Lower leg skin (tissue), 4 donors: ENCODE measurements around the gene IDH2. TPM values are rescaled to one million over a fixed set of nuclear protein-coding genes. Genes with fewer than 3 reads are reported as not detected.
A peak's percentile ranks its signal among the peaks of the same experiment; 100 is the strongest.

Source experiments
- DNase-seq, 2 donors: peaks; one replicate each; pipeline ENCODE4 v3.0.0-alpha.2; 2019; ENCODE audit warnings: low spot score in 2 of 2
- H3K4me3 ChIP-seq: fragments of 200-600 bp; sonication (generic); 2 replicates; pipeline ENCODE4 v1.5.1; 2017; ENCODE audit warnings: mild to moderate bottlenecking, low read depth; ENCODE audit not compliant: poor library complexity, severe bottlenecking
- POLR2A ChIP-seq, 2 donors: fragments of 450-650 bp; IDR thresholded peaks; one replicate each; pipeline ENCODE4 v1.6.1; 2016 to 2017; ENCODE audit warnings: antibody characterized with exemption in 2 of 2, mild to moderate bottlenecking in 1 of 2, moderate library complexity in 1 of 2
- WGBS, 2 donors: methylation state at CpG; one replicate each; pipeline ENCODE4 v1.1.5; 2018; 5-methylcytosine and 5-hydroxymethylcytosine counted together
- intact Hi-C: fragments of 100-400 bp; cut with DNase I; formaldehyde crosslinking; loops from one replicate; pipeline ENCODE4 v1.15.0; 2023; ENCODE audit warnings: low total_unique reads
- total RNA-seq, 4 donors: library from RNA; depleted of rRNA; stranded (reverse); fragments of >200 nt; gene quantifications; one replicate each; pipeline ENCODE4 v1.1.0, GENCODE V29; 2016
- TF ChIP-seq, protein P1 (sequence below), 3 donors: fragments of 450-650 bp; IDR thresholded peaks; one replicate each; pipeline ENCODE4 v1.5.1; 2016; ENCODE audit warnings: antibody characterized with exemption in 3 of 3, mild to moderate bottlenecking in 3 of 3, moderate library complexity in 2 of 3

IDH2 gene
- total RNA-seq, 4 donors from 2014 or later, result 49.2 to 136 (median 86.3) TPM

DNA sequence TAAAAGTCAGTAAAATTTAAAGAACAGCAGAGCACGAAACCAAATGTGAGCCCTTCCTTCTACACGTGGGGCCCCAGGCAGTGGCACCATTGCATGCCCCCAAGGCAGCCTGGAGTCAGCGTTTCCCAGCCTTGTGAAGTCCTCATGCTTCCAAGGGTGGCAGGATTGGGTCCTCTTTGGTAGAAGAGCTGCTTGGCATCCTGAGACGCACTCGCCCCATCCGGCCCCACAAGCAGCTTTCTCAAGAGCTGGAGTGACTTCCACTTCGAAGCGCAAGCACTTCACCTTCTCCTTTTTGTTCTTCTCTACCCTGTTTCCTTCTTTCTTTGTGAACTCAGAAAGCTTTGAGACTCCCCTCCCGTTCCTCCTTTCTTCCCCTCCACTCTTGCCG is 66.4 kb downstream of the IDH2 start:
- H3K4me3 ChIP-seq, result no peak overlapping the region
- DNase-seq, result peak in 1 of 2 donors; percentile 87
- TF ChIP-seq, protein P1, sequence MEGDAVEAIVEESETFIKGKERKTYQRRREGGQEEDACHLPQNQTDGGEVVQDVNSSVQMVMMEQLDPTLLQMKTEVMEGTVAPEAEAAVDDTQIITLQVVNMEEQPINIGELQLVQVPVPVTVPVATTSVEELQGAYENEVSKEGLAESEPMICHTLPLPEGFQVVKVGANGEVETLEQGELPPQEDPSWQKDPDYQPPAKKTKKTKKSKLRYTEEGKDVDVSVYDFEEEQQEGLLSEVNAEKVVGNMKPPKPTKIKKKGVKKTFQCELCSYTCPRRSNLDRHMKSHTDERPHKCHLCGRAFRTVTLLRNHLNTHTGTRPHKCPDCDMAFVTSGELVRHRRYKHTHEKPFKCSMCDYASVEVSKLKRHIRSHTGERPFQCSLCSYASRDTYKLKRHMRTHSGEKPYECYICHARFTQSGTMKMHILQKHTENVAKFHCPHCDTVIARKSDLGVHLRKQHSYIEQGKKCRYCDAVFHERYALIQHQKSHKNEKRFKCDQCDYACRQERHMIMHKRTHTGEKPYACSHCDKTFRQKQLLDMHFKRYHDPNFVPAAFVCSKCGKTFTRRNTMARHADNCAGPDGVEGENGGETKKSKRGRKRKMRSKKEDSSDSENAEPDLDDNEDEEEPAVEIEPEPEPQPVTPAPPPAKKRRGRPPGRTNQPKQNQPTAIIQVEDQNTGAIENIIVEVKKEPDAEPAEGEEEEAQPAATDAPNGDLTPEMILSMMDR (IDR thresholded peaks at IDR 0.05), result no peak
- TF ChIP-seq POLR2A (IDR thresholded peaks at IDR 0.05), result no peak
- intact Hi-C loops, result no loop called here
- 76 to 80% methylated on average over 9 to 10 of the region's 10 CpGs for WGBS, 2 donors

DNA sequence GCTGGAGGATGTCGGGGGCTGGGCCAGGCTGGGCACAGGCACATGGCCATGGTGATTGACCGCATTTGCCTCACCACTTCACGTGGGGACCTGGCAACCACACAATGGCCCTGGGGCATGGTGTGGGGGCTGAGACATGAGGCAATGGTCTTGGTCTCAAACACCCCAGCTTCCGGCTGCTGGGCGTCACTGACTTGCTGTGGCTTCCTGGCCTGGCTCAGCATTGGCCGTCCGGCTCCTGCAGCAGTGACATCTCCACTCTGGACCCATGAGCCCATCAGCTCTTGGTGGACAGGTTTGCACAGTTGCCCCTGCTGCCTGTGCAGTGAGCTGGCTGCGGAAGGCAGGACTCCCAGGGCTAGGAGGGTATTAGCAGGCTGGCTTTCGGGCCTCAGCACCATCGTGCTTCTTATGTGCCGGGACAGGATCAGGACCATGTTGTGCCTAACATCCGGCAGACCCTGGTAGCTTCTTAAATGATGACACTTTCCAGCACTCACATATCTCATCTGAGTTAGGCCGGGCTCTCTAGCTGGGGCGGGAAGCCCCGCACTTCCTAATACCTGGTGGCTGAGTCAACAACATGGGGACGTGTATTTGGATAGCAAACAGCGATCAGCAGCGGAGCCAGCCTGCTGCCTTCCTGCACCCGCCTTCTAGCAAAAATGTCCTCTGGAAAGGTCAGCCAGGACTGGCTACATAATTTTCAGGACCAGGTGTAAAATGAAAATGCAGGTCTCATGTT is 67.0 kb downstream of the IDH2 start:
- intact Hi-C loops, result no loop called here
- TF ChIP-seq, protein P1 (IDR thresholded peaks at IDR 0.05), result no peak
- TF ChIP-seq POLR2A (IDR thresholded peaks at IDR 0.05), result no peak
- WGBS, 2 donors, result 61 to 67% methylated on average over 18 to 19 of the region's 19 CpGs
- H3K4me3 ChIP-seq, result no peak overlapping the region
- DNase-seq, result peak; percentile 68 to 91

DNA sequence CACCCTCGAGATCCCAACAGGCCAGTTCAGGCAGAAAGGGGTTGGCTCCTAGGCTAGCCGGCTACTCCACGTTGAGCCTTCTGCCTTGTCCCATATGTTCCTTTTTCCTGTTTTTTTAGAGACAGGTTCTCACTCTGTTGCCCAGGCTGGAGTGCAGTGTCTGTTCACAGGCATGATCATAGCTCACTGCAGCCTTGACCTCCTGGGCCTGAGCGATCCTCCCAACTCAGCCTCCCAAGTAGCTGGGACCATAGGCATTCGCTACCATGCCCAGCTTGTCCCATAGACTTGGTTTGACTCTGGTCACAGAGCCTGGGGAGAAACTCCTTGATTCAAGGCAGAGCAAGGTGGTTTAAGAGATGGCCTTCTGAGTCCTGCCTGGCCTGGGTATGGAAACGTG is 68.8 kb downstream of the IDH2 start:
- intact Hi-C loops, result no loop called here
- peak in 1 of 2 donors; percentile 40 for DNase-seq
- no peak overlapping the region for H3K4me3 ChIP-seq
- TF ChIP-seq, protein P1 (IDR thresholded peaks at IDR 0.05), result no peak
- TF ChIP-seq POLR2A (IDR thresholded peaks at IDR 0.05), result no peak
- WGBS, 2 donors, result 83 to 96% methylated on average over 6 of the region's 6 CpGs

Other genes starting within 250 kb of the IDH2 start
- 10 to 100 TPM; 20.8 to 36.0 (median 23.8) TPM for gene AP3S2, start 208.5 kb downstream of the IDH2 start, total RNA-seq
- 10 to 100 TPM in 3 of 4 donors, 1 to 10 TPM in 1; 8.5 to 21.5 (median 14.4) TPM for gene ARPIN, start 189.5 kb downstream of the IDH2 start, total RNA-seq
- 10 to 100 TPM; 27.2 to 34.3 (median 32.4) TPM for gene ZNF710, start 101.1 kb downstream of the IDH2 start, total RNA-seq
- gene SEMA4B, start 98.9 kb upstream of the IDH2 start, total RNA-seq, result 100 to 1,000 TPM in 3 of 4 donors, 10 to 100 TPM in 1; 89.2 to 151 (median 106) TPM
- gene CIB1, start 131.5 kb upstream of the IDH2 start, total RNA-seq, result 10 to 100 TPM in 3 of 4 donors, 1 to 10 TPM in 1; 10.0 to 32.2 (median 22.9) TPM
- 1 to 10 TPM; 2.6 to 5.5 (median 3.9) TPM for gene GDPGP1, start 131.7 kb upstream of the IDH2 start, total RNA-seq
- gene TTLL13, start 147.1 kb upstream of the IDH2 start, total RNA-seq, result under 1 TPM in 1 of 4 donors, not detected in 3; 0.63 TPM
- 10 to 100 TPM; 49.8 to 66.8 (median 58.4) TPM for gene NGRN, start 163.2 kb upstream of the IDH2 start, total RNA-seq
- gene ZNF774, start 249.8 kb upstream of the IDH2 start, total RNA-seq, result 1 to 10 TPM; 1.4 to 3.4 (median 2.4) TPM